GM21786 (cell line): ENCODE data around the gene SCART1.
"Not testable (repeated sequence)": the region's sequence is repeated elsewhere in the genome, so short reads cannot be mapped to it uniquely, and the experiment has no call there.

Experiments
- ATAC-seq: cut with Tn5 transposase; IDR thresholded peaks from one replicate; pipeline ENCODE4 v1.9.1; 2021; ENCODE audit not compliant: unreplicated experiment

SCART1 gene

GRCh38 chr10:133511408-133511807 lies 57.7 kb downstream of the SCART1 start:
- ATAC-seq: no peak

GRCh38 chr10:133511907-133512528 lies 58.3 kb downstream of the SCART1 start:
- no peak for ATAC-seq

- no peak for ATAC-seq
Measured at GRCh38 chr10:133515471-133515870, 61.7 kb downstream of the SCART1 start.

GRCh38 chr10:133516057-133516456 lies 62.3 kb downstream of the SCART1 start:
- no peak for ATAC-seq

GRCh38 chr10:133518517-133518916 lies 64.8 kb downstream of the SCART1 start:
- ATAC-seq: not testable (repeated sequence)
